Amniotic epithelial cell (primary cell): ENCODE results near the gene ALPG.

ENCODE experiments used
- DNase-seq: peaks from one replicate; pipeline ENCODE4 v3.0.0-alpha.2; 2010; ENCODE audit warnings: low read depth

Gene ALPG

DNA sequence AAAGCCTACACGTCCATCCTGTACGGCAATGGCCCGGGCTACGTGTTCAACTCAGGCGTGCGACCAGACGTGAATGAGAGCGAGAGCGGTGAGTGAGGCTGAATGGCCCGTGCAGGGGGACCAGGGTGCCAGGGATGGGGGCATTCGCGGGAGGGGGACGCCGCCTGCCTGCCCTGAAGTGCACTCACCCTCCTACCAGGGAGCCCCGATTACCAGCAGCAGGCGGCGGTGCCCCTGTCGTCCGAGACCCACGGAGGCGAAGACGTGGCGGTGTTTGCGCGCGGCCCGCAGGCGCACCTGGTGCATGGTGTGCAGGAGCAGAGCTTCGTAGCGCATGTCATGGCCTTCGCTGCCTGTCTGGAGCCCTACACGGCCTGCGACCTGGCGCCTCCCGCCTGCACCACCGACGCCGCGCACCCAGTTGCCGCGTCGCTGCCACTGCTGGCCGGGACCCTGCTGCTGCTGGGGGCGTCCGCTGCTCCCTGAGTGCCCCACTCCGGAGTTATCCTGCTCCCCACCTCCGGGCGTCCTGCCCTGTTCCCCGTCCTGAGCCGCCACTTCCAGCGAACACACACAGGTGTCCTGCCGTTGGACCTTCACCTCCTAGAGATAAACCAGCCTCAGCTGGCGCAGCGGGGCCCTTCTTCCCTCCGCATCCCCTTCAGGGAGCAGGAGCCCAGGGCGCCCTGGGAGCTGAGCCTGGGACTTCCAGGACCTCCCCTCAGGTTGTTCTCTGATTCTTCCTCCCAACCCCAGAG lies 52.2 kb downstream of the ALPG start:
- DNase-seq, result no peak

DNA sequence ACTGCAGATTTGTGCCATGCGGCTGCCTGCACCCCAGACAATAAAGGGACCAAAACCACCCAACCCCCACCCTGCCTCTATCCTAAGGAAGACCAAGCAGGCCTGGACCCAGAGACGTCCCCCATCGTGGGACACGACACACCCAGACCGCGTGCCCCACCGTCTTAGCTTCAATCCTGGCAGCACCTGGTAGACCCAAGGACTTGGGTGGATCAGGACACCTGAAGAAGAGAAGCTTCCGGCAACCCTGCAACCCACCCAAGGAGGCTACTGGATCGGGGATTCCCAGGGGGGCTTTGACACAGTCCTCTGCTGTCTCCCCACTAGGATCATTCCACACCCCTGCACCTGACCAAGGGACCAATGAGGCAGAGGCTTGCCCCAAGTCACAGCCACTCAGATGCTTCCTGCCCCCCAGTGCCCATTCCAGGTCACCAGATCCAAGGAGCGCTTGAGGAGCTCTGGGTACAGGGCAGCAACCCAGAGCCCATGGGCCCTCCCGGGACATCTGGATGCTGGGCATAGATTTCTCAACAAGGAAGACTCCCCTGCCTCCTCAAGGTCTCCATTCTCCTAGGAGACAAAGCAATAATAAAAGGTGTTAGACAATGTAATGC lies 52.9 kb downstream of the ALPG start:
- no peak for DNase-seq

DNA sequence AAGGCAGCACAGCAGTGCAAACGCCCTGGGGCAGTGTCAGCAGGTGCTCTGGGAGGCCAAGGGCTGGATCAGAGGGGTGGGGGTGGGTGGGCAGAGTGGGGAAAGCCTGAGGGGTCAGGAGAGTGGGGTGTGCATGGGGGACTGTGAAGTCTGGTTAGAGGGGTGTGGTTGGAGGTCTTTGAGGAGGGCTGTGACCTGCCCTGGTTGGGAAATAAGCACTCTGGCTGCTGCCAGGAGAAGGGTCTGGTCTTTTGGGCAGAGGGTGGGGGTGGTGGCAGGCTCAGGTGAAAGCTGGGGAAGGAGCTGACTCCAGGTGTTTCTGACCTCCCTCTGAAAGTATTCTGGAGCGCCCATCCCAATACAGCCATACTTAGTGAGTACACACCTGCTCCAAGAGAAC lies 53.5 kb downstream of the ALPG start:
- DNase-seq, result no peak
